Measurements from ENCODE around the gene GASK1B. TPM values are rescaled to one million over a fixed set of nuclear protein-coding genes. Genes with fewer than 3 reads are reported as not detected.

Gene GASK1B
- total and polyA plus RNA-seq, 2 of the 4 experiments (the other 2 are of a cell fraction) = 4.1 to 5.4 TPM

- Histone ChIP-seq H3K36me3 (ENCODE audit: control insufficient read depth, insufficient read depth, low read length) (no peaks in the 10 kb centered on the region), H2BK20ac (ENCODE audit: low read depth, low read length) (no peak overlapping the region), H3K4ac (ENCODE audit: low read depth, low read length) (no peak overlapping the region), H4K20me1 (ENCODE audit: insufficient read depth, low read length) (no peaks in the 10 kb centered on the region), H3K27me3 (ENCODE audit: control insufficient read depth, insufficient read depth, low read length) (peaks cover 7% of the 10 kb centered on the region), H4K5ac (ENCODE audit: low read depth, low read length) (no peak overlapping the region), H2BK5ac (ENCODE audit: low read depth, low read length, poor library complexity, severe bottlenecking) (peak overlapping the region; percentile 50), H3K9ac (ENCODE audit: low read depth, low read length) (no peak overlapping the region), H2BK15ac (ENCODE audit: low read depth, low read length) (no peak overlapping the region), H3K79me1 (ENCODE audit: low read depth in 1 of 2, low read length in 2 of 2) (no peaks in the 10 kb centered on the region), H3K4me1 (ENCODE audit: control insufficient read depth, insufficient read depth, low read length) (no peaks in the 10 kb centered on the region), H3K23ac (ENCODE audit: low read depth, low read length) (no peak overlapping the region), H3K4me3 (ENCODE audit: insufficient read depth, low read depth, low read length) (no peak overlapping the region), H3K9me3 (ENCODE audit: control insufficient read depth, insufficient read depth, low read length) (no peaks in the 10 kb centered on the region), H3K4me2 (ENCODE audit: low read depth, low read length) (no peak overlapping the region), H4K91ac (ENCODE audit: insufficient read depth, low read depth, low read length) (no peak overlapping the region), H3K14ac (replicated peaks; ENCODE audit: low read depth, low read length) (no peak overlapping the region), H2AFZ (replicated peaks; ENCODE audit: low read length, poor library complexity) (no peak overlapping the region), H2AK5ac (ENCODE audit: low read depth, low read length) (no peak overlapping the region), H3K9me1 (ENCODE audit: insufficient read depth, low read length) (no peaks in the 10 kb centered on the region), H4K8ac (ENCODE audit: low read depth in 2 of 2, low read length in 2 of 2) (no peak overlapping the region), H3K27ac (ENCODE audit: insufficient read depth, low read length) (no peak overlapping the region), H3K18ac (ENCODE audit: low read depth, low read length) (no peak overlapping the region), H3K56ac (ENCODE audit: extremely low read depth, insufficient read depth, low read length) (no peak overlapping the region), H2BK120ac (ENCODE audit: low read depth, low read length) (no peak overlapping the region), H2AK9ac (replicated peaks; ENCODE audit: low read depth, low read length, poor library complexity) (no peak overlapping the region)
- intact Hi-C loops (cut with micrococcal nuclease) = no loop called here
- ATAC-seq (ENCODE audit: low read depth) (no peak), DNase-seq (no peak)
- CTCF ChIA-PET = interaction anchor here (1.4 kb wide), 1 partner anchor 9 kb away, joined by 5 read pairs; no protein-coding TSS in a partner anchor
- BruUV-seq (replicated peaks) = no TSS peak
- in situ Hi-C loops (cut with MboI; ENCODE audit: low sequenced_read_pairs) = no loop called here
- TF ChIP-seq POLR2A (IDR thresholded peaks at IDR 0.05; ENCODE audit: low read depth, low read length) (no peak), RCOR1 (IDR thresholded peaks at IDR 0.05; ENCODE audit: insufficient replicate concordance, low read length) (no peak), NFE2L2 (IDR thresholded peaks at IDR 0.05; ENCODE audit: low read depth, low read length) (no peak), FOS (IDR thresholded peaks at IDR 0.05; ENCODE audit: low read depth, low read length) (no peak), MAFK (IDR thresholded peaks at IDR 0.05; ENCODE audit: low read depth, low read length) (no peak), CHD1 (IDR thresholded peaks at IDR 0.05; ENCODE audit: low read depth, low read length) (no peak), CEBPB (IDR thresholded peaks at IDR 0.05; ENCODE audit: low read depth, low read length) (no peak), MAZ (IDR thresholded peaks at IDR 0.05; ENCODE audit: borderline replicate concordance, low read depth, low read length) (no peak), MXI1 (IDR thresholded peaks at IDR 0.05; ENCODE audit: borderline replicate concordance, low read depth, low read length) (no peak), RAD21 (IDR thresholded peaks at IDR 0.05; ENCODE audit: low read length) (no peak), RFX5 (IDR thresholded peaks at IDR 0.05; ENCODE audit: low read depth, low read length) (no peak), CTCF (conservative IDR thresholded peaks at IDR 0.05; ENCODE audit: low read depth, low read length) (no peak), SMC3 (IDR thresholded peaks at IDR 0.05; ENCODE audit: low read depth, low read length) (no peak), ELK1 (IDR thresholded peaks at IDR 0.05; ENCODE audit: borderline replicate concordance, low read depth, low read length) (no peak), BHLHE40 (IDR thresholded peaks at IDR 0.05; ENCODE audit: low read depth, low read length) (no peak), USF2 (IDR thresholded peaks at IDR 0.05; ENCODE audit: low read depth, low read length) (no peak)
- dilution Hi-C loops (cut with HindIII; ENCODE audit: low sequenced_read_pairs, unreplicated experiment) = no loop called here
- POLR2A ChIA-PET (ENCODE audit: unreplicated experiment) = no interaction called here
These were observed 29.1 kb upstream of the GASK1B start for GRCh38 chr4:158201876-158202275.
